BLaER1 treated with 17β-estradiol and CSF1 and Interleukin-3, amounts not matched to agents 10 nM and 100 nM (cell line): ENCODE results near the gene HAGHL.
"Not testable (repeated sequence)": the region's sequence is repeated elsewhere in the genome, so short reads cannot be mapped to it uniquely, and the experiment has no call there.

ENCODE experiments used
- H3K27ac ChIP-seq, 11 experiments: shearing (Covaris generic); formaldehyde crosslinking; 2 replicates each; pipeline ENCODE4 v1.8.1; 2022
- H3K27me3 ChIP-seq, 11 experiments: shearing (Covaris generic); formaldehyde crosslinking; 2 replicates each; pipeline ENCODE4 v1.8.1; 2022
- H3K36me3 ChIP-seq, 11 experiments: shearing (Covaris generic); formaldehyde crosslinking; 2 replicates each; pipeline ENCODE4 v1.8.1; 2022
- H3K4me1 ChIP-seq, 10 experiments: shearing (Covaris generic); formaldehyde crosslinking; 2 replicates each; pipeline ENCODE4 v1.8.1; 2022
- H3K4me2 ChIP-seq, 11 experiments: shearing (Covaris generic); formaldehyde crosslinking; 2 replicates each; pipeline ENCODE4 v1.8.1; 2022
- H3K4me3 ChIP-seq, 10 experiments: shearing (Covaris generic); formaldehyde crosslinking; 2 replicates each; pipeline ENCODE4 v1.8.1; 2022
- H3K9ac ChIP-seq, 11 experiments: shearing (Covaris generic); formaldehyde crosslinking; 2 replicates each; pipeline ENCODE4 v1.8.1; 2022
- H3K9me3 ChIP-seq, 11 experiments: shearing (Covaris generic); formaldehyde crosslinking; replicated peaks in 1 of 11; 2 replicates each; pipeline ENCODE4 v1.8.1; 2022
- H4K20me1 ChIP-seq, 11 experiments: shearing (Covaris generic); formaldehyde crosslinking; 2 replicates each; pipeline ENCODE4 v1.8.1; 2022
- Cebpa-rat ChIP-seq, 11 experiments: shearing (Covaris generic); IDR thresholded peaks; 2 replicates each; pipeline ENCODE4 v1.8.1; 2022

The HAGHL gene

GRCh38 chr16:685967-686366 is 40.9 kb upstream of the HAGHL start:
- Histone ChIP-seq H3K27ac (no peak overlapping the region), H3K27me3 (peaks cover 0 to 3% (median 2%) of the 10 kb centered on the region in 11 experiments; a peak in 15 of 22 replicates)

DNA sequence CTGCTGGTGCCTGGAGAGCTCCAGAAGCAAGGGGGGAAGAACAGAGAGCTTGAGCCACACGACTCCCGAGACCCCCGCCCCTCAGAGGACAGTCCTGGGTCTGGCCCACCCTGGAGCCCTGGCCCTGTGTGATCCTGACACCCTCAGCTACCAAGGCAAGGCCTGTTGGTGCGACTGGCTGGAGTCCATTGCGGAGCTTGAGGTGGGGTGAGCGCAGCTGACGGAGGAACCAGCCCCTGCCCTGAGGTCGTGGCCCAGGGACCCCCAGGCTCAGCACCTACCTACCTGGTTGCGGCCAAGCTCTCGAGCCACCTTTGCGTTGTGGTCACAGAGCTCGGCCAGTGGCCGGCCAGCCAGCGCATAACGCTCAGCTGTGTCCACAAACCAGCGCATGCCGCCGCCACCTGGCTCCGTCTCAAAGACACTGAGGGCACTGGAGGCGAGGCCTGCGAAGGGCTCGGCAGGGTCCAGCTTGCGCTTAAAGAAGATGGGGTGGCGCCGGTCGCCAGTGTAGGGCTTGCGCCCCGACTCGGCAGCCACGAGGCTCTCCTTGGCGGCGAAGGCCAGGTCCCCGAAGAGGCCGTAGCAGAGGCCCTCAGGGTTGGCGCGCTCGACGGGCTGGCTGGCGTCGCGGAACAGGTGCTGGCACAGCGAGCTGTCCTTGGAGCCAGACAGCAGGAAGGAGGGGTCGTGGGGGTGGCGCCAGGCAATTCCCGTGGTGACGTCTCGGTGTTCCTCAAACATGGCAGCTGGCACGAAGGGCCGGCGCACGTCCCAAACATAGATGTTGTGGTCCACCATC is 40.2 kb upstream of the HAGHL start:
- no peak overlapping the region for H3K4me3 ChIP-seq
- peaks cover 6 to 10% (median 9%) of the 10 kb centered on the region in 11 experiments; a peak in 21 of 22 replicates for H3K27me3 ChIP-seq
- no peak for TF ChIP-seq Cebpa-rat (IDR thresholded peaks at IDR 0.05)
- no peaks in the 10 kb centered on the region for H3K9me3 ChIP-seq
- peaks cover 27 to 55% (median 39%) of the 10 kb centered on the region in 11 experiments for H3K36me3 ChIP-seq
- peak overlapping the region in 1 of 11 experiments; percentile 19; a peak in 1 of 22 replicates for H3K9ac ChIP-seq
- peaks cover 48 to 75% (median 59%) of the 10 kb centered on the region in 10 experiments for H3K4me1 ChIP-seq
- H4K20me1 ChIP-seq, result peaks cover 17 to 42% (median 23%) of the 10 kb centered on the region in 11 experiments; a peak in 21 of 22 replicates
- H3K4me2 ChIP-seq, result peak overlapping the region in 2 of 11 experiments; percentile 19 to 95; a peak in 1 of 22 replicates
- H3K27ac ChIP-seq, result no peak overlapping the region

More at GRCh38 chr16:685967-686366, 40.9 kb upstream of the HAGHL start:
- H3K4me2 ChIP-seq, result peak overlapping the region in 3 of 11 experiments; percentile 19 to 99 (median 95); a peak in 3 of 22 replicates
- no peaks in the 10 kb centered on the region for H3K9me3 ChIP-seq
- H3K9ac ChIP-seq, result peak overlapping the region in 2 of 11 experiments; percentile 19 to 27; a peak in 1 of 22 replicates
- H4K20me1 ChIP-seq, result peaks cover 24 to 49% (median 30%) of the 10 kb centered on the region in 11 experiments; a peak in 21 of 22 replicates
- no peak for TF ChIP-seq Cebpa-rat (IDR thresholded peaks at IDR 0.05)
- no peak overlapping the region for H3K4me3 ChIP-seq
- peaks cover 55 to 82% (median 66%) of the 10 kb centered on the region in 10 experiments for H3K4me1 ChIP-seq
- peaks cover 33 to 60% (median 44%) of the 10 kb centered on the region in 11 experiments for H3K36me3 ChIP-seq

DNA sequence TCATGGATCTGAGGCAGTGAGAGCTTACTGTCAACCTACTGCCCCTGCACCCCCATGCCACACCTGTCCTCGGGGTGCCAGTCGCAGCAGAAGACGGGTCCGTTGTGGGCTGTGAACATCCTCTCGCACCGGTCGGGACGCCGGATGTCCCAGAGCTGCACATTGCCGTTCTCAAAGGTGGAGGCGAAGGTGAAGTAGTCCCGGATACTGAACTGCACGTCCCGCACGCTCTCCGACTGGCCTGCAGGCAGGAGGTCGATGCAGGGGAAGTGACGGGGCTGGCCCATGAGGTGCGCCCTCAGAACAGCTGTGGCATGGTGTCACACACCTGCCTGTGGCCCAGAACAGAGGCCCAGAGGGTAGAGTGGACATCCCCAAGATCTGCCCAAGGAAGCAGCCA is 39.4 kb upstream of the HAGHL start:
- peaks cover 39 to 67% (median 51%) of the 10 kb centered on the region in 10 experiments for H3K4me1 ChIP-seq
- no peaks in the 10 kb centered on the region for H3K9me3 ChIP-seq
- H3K27ac ChIP-seq, result no peak overlapping the region
- no peak overlapping the region for H3K4me3 ChIP-seq
- peaks cover 8 to 34% (median 14%) of the 10 kb centered on the region in 11 experiments; a peak in 21 of 22 replicates for H4K20me1 ChIP-seq
- no peak overlapping the region for H3K4me2 ChIP-seq
- peaks cover 15 to 18% (median 17%) of the 10 kb centered on the region in 11 experiments for H3K27me3 ChIP-seq
- H3K36me3 ChIP-seq, result peaks cover 19 to 46% (median 31%) of the 10 kb centered on the region in 11 experiments
- TF ChIP-seq Cebpa-rat (IDR thresholded peaks at IDR 0.05), result no peak
- 0 out of 22 replicates have a peak overlapping the region, but pooled peaks of 2 of the 11 experiments have one; percentile 96 for H3K9ac ChIP-seq

- H3K4me2 ChIP-seq, result peak overlapping the region; percentile 89 to 99 (median 98)
- H3K27ac ChIP-seq, result peak overlapping the region; percentile 75 to 95 (median 89)
- peaks cover 33 to 37% (median 36%) of the 10 kb centered on the region in 11 experiments for H3K27me3 ChIP-seq
- peak overlapping the region; percentile 80 to 97 (median 86) for H3K4me3 ChIP-seq
- peaks cover 0 to 32% (median 9%) of the 10 kb centered on the region in 11 experiments; a peak in 11 of 22 replicates for H4K20me1 ChIP-seq
- no peaks in the 10 kb centered on the region for H3K9me3 ChIP-seq
- no peak for TF ChIP-seq Cebpa-rat (IDR thresholded peaks at IDR 0.05)
- H3K4me1 ChIP-seq, result peaks cover 35 to 61% (median 44%) of the 10 kb centered on the region in 10 experiments
- H3K36me3 ChIP-seq, result peaks cover 9 to 34% (median 19%) of the 10 kb centered on the region in 11 experiments; a peak in 20 of 22 replicates
- peak overlapping the region; percentile 89 to 97 (median 94) for H3K9ac ChIP-seq
Measured at GRCh38 chr16:689175-689897, 37.6 kb upstream of the HAGHL start.

DNA sequence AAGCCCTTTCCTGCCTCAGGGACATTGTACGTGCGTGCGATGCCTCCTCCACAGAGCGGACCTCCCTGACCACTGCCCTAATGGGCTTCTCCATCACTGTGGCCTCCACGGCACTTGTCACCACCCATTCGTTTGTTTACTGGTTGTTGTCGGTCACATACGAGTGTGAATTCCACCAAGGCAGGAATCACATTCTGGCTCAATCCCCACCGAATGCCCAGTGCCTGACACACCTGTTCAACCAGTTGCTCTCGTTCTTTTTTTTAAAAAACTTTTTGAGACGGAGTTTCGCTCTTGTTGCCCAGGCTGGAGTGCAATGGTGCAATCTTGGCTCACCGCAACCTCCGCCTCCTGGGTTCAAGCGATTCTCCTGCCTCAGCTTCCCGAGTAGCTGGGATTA is 35.7 kb upstream of the HAGHL start:
- H3K9ac ChIP-seq, H3K27ac ChIP-seq, H3K4me3 ChIP-seq, H3K9me3 ChIP-seq: not testable (repeated sequence)
- peaks cover 0 to 42% (median 20%) of the 10 kb centered on the region in 11 experiments; a peak in 12 of 22 replicates for H4K20me1 ChIP-seq
- peaks cover 9 to 20% (median 15%) of the 10 kb centered on the region in 11 experiments; a peak in 19 of 22 replicates for H3K36me3 ChIP-seq
- peaks cover 40 to 60% (median 50%) of the 10 kb centered on the region in 10 experiments for H3K4me1 ChIP-seq
- peak overlapping the region in 4 of 11 experiments; percentile 98 to 99 (median 98); a peak in 6 of 22 replicates for H3K4me2 ChIP-seq
- H3K27me3 ChIP-seq, result peaks cover 51 to 56% (median 55%) of the 10 kb centered on the region in 11 experiments

- no peak for TF ChIP-seq Cebpa-rat (IDR thresholded peaks at IDR 0.05)
- no peak overlapping the region for H3K9ac ChIP-seq
- peaks cover 62 to 68% (median 67%) of the 10 kb centered on the region in 11 experiments for H3K27me3 ChIP-seq
- no peak overlapping the region for H3K4me3 ChIP-seq
- H3K9me3 ChIP-seq, result no peaks in the 10 kb centered on the region
- H3K4me2 ChIP-seq, result no peak overlapping the region
- peaks cover 0 to 7% (median 3%) of the 10 kb centered on the region in 11 experiments; a peak in 12 of 22 replicates for H3K36me3 ChIP-seq
- H3K4me1 ChIP-seq, result peaks cover 37 to 56% (median 50%) of the 10 kb centered on the region in 10 experiments
- peaks cover 0 to 36% (median 20%) of the 10 kb centered on the region in 11 experiments; a peak in 12 of 22 replicates for H4K20me1 ChIP-seq
- no peak overlapping the region for H3K27ac ChIP-seq
Measured at GRCh38 chr16:692356-693108, 34.4 kb upstream of the HAGHL start.

DNA sequence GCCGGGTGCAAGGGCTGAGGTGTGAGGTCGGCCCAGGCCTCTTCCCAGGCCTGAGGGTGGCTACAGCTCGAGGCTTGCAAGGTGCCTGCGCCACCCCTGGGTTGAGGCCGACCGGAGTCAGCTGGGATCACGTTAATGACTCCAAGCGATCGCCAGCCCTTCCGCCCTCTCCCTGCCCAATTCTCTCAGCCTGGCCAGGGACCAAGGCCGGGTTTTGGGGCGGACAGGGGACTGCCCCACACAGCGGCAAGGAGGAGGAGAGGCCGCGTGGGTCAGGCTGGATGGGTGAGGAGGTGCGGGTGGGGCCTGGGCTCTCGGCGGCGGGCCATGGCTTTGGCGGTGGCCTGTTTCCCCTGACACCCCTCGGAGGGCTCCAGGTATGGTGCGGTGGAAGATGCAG is 33.5 kb upstream of the HAGHL start:
- Histone ChIP-seq H4K20me1 (peaks cover 0 to 31% (median 17%) of the 10 kb centered on the region in 11 experiments; a peak in 13 of 22 replicates), H3K9ac (no peak overlapping the region), H3K27ac (no peak overlapping the region), H3K4me2 (peak overlapping the region in 9 of 11 experiments; percentile 81 to 99 (median 95); a peak in 13 of 22 replicates), H3K9me3 (no peaks in the 10 kb centered on the region), H3K4me1 (peaks cover 37 to 50% (median 47%) of the 10 kb centered on the region in 10 experiments), H3K27me3 (peaks cover 70 to 77% (median 75%) of the 10 kb centered on the region in 11 experiments), H3K4me3 (peak overlapping the region in 6 of 10 experiments; percentile 31 to 67 (median 54); a peak in 5 of 20 replicates), H3K36me3 (no peaks in the 10 kb centered on the region)
- no peak for TF ChIP-seq Cebpa-rat (IDR thresholded peaks at IDR 0.05)

GRCh38 chr16:693766-694165 is 33.1 kb upstream of the HAGHL start:
- H3K9ac ChIP-seq, result no peak overlapping the region
- peaks cover 74 to 81% (median 80%) of the 10 kb centered on the region in 11 experiments for H3K27me3 ChIP-seq
- H3K4me1 ChIP-seq, result peaks cover 33 to 46% (median 43%) of the 10 kb centered on the region in 10 experiments
- H3K9me3 ChIP-seq, result no peaks in the 10 kb centered on the region
- peak overlapping the region; percentile 79 to 99 (median 90); a peak in 20 of 22 replicates for H3K4me2 ChIP-seq
- no peaks in the 10 kb centered on the region for H3K36me3 ChIP-seq
- H4K20me1 ChIP-seq, result peaks cover 0 to 35% (median 17%) of the 10 kb centered on the region in 11 experiments; a peak in 12 of 22 replicates
- TF ChIP-seq Cebpa-rat (IDR thresholded peaks at IDR 0.05), result no peak
- peak overlapping the region; percentile 14 to 67 (median 50); a peak in 13 of 20 replicates for H3K4me3 ChIP-seq
- no peak overlapping the region for H3K27ac ChIP-seq
